PFSK-1 (cell line): ENCODE measurements around the gene NECAB2.

Experiments used
- FOXP2 ChIP-seq: optimal IDR thresholded peaks from 2 replicates; pipeline ENCODE3; 2011; ENCODE audit warnings: borderline replicate concordance, control low read depth, inconsistent platforms; ENCODE audit not compliant: insufficient read depth; ENCODE audit errors: extremely low read length, extremely low read depth
- POLR2AphosphoS5 ChIP-seq: IDR thresholded peaks from 2 replicates; pipeline ENCODE4 v1.6.1; 2012; ENCODE audit warnings: low read depth, mild to moderate bottlenecking, control low read depth, low read length, moderate library complexity
- SIN3A ChIP-seq: IDR thresholded peaks from 2 replicates; pipeline ENCODE4 v1.6.1; 2012; ENCODE audit warnings: mild to moderate bottlenecking, low read length, moderate library complexity, borderline replicate concordance; ENCODE audit not compliant: insufficient read depth
- TAF1 ChIP-seq: IDR thresholded peaks from 2 replicates; pipeline ENCODE4 v1.6.1; 2012; ENCODE audit warnings: low read length, control low read depth, borderline replicate concordance; ENCODE audit not compliant: insufficient read depth
- TF ChIP-seq, protein P1 (sequence below), 2 experiments: IDR thresholded peaks; 2 replicates each; pipeline versions ENCODE4 v1.6.1 to v1.8.0; 2011 to 2012; ENCODE audit warnings: low read depth in 2 of 2, low read length in 2 of 2, control low read depth in 1 of 2, inconsistent platforms in 1 of 2, mild to moderate bottlenecking in 1 of 2, moderate library complexity in 1 of 2; ENCODE audit not compliant: insufficient read depth in 1 of 2

The NECAB2 gene

DNA sequence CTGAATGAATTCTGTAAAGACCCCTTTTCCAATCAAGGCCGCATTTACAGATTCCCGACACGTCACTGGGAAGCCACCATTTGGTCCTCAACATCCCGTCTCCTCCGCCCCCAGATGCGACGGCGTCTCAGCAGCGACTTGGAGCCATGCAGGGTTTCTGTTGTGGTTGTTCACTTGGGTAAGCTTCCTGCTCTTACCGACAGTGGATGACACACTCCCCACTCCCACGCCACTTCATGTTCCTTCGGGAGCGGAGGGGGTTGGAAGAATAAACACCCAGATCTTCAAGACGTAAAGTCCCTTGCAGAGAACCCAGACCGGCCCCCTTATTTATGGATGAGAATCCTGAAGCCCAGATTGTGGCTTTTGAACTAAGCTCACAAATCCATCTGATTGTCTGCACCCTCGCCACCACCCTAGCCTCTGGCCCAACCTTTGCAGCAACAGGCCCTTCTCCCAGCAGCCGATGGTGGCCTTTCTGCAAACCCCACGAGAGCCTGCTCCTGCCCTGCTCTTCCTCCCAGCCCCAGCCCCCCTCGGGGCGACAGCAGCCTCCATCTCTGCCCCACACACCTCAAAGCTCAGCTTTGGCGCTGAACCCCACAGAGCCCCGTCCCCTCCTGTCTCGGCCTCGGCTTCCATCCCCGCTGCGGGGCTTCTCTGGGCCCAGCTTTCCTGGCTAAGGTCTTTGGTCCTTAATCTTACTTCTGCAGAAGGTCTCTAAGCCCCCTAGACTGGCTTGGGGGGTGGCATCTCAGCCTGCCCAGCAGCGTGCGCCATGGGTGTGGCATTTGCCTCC lies 34.0 kb upstream of the NECAB2 start:
- TF ChIP-seq SIN3A: no peak
- TF ChIP-seq POLR2AphosphoS5: no peak
- TF ChIP-seq, protein P1, sequence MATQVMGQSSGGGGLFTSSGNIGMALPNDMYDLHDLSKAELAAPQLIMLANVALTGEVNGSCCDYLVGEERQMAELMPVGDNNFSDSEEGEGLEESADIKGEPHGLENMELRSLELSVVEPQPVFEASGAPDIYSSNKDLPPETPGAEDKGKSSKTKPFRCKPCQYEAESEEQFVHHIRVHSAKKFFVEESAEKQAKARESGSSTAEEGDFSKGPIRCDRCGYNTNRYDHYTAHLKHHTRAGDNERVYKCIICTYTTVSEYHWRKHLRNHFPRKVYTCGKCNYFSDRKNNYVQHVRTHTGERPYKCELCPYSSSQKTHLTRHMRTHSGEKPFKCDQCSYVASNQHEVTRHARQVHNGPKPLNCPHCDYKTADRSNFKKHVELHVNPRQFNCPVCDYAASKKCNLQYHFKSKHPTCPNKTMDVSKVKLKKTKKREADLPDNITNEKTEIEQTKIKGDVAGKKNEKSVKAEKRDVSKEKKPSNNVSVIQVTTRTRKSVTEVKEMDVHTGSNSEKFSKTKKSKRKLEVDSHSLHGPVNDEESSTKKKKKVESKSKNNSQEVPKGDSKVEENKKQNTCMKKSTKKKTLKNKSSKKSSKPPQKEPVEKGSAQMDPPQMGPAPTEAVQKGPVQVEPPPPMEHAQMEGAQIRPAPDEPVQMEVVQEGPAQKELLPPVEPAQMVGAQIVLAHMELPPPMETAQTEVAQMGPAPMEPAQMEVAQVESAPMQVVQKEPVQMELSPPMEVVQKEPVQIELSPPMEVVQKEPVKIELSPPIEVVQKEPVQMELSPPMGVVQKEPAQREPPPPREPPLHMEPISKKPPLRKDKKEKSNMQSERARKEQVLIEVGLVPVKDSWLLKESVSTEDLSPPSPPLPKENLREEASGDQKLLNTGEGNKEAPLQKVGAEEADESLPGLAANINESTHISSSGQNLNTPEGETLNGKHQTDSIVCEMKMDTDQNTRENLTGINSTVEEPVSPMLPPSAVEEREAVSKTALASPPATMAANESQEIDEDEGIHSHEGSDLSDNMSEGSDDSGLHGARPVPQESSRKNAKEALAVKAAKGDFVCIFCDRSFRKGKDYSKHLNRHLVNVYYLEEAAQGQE (IDR thresholded peaks at IDR 0.05; ENCODE audit: insufficient read depth in 1 of 2, low read depth in 2 of 2, low read length in 2 of 2): no peak
- no peak for TF ChIP-seq TAF1
- TF ChIP-seq FOXP2: no peak

DNA sequence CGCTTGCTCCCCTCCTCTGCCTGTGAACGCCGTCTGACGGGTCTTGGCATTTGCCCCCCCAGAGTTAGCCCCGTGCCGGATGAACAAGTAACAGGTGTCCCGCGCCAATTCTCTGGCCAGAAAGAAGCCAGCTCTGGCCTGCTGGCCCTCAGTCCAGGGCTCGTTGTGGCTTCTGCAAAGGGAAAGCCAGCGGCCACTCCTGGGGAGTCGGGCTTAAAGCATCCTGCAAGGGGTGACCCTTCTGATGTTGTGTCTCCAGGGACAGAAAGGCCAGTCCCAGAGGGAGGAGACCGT lies 33.4 kb upstream of the NECAB2 start:
- TF ChIP-seq SIN3A (no peak), TAF1 (no peak), FOXP2 (no peak), POLR2AphosphoS5 (no peak)
- TF ChIP-seq, protein P1 (IDR thresholded peaks at IDR 0.05; ENCODE audit: insufficient read depth in 1 of 2, low read depth in 2 of 2, low read length in 2 of 2): no peak

DNA sequence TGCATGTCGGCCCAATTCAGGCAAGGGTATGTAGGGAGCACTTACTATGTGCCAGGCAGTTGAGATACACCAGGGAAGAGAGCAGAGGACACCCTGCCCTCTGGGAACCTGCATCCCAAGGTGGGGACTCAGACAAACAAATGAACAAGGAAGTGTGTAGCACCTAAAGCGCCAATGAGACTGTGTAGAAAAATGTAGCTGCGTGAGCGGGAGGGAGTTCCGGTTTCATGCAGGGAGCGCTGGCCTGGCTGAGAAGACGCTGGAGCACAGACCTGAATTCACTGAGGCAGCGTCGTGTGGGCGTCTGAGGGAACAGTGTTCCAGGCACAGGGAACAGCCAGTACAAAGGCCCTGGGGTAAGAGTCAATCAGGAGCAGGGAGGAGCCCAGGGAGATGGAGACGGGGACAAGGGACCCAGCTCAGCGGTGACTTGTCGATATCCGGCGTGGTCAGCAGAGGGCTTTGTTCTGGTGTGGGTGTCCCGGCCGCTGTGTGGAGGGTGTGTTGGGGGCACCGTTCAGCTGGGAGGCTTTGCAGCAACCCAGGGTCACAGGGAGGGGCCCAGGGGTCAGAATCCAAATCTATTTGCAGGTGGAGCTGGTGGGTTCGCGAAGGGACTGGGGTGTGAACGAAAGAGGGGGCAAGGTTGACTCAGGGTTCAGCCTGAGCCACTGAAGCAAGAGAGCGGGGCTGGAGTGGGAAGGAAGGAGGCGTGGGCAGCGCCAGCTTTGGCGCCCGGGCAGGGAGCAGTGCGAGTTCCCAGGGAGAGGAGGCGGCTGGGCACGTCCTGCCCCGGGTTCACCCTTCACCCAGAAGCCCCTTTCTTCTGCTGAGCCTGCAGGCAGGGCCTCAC lies 32.8 kb upstream of the NECAB2 start:
- no peak for TF ChIP-seq TAF1
- TF ChIP-seq SIN3A: no peak
- TF ChIP-seq, protein P1 (IDR thresholded peaks at IDR 0.05; ENCODE audit: insufficient read depth in 1 of 2, low read depth in 2 of 2, low read length in 2 of 2): no peak
- no peak for TF ChIP-seq POLR2AphosphoS5
- no peak for TF ChIP-seq FOXP2

DNA sequence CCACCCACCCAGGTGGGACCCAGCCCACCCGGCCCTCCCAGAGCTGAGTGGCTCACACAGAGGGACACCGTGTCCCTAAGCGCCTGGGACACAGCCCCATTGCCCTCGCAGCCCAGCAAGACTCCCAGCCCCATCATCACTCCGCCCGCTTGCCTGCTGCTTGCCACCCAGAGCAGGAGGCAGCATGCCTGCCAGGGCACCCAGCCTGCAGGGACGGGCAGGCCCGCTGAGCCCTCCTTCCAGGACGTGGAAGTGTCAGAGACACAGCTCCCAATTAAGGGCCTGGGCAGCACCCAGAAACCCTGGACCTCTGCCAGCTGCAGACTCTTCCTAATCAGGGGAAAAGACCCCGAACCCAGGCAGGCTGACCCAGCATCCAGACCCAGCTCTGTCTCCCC lies 32.2 kb upstream of the NECAB2 start:
- TF ChIP-seq FOXP2: no peak
- TF ChIP-seq TAF1: no peak
- no peak for TF ChIP-seq SIN3A
- TF ChIP-seq, protein P1 (IDR thresholded peaks at IDR 0.05; ENCODE audit: insufficient read depth in 1 of 2, low read depth in 2 of 2, low read length in 2 of 2): no peak
- TF ChIP-seq POLR2AphosphoS5: no peak
